ENCODE data around the gene SH3GL3. TPM values are rescaled to one million over a fixed set of nuclear protein-coding genes. Genes with fewer than 3 reads are reported as not detected.

The SH3GL3 gene
- total and polyA plus RNA-seq, 2 of the 4 experiments (the other 2 are of a cell fraction), result not detected

- H2AFZ ChIP-seq (replicated peaks; ENCODE audit: low read length, poor library complexity), result no peak overlapping the region
- H2BK120ac ChIP-seq (ENCODE audit: low read depth, low read length), result no peak overlapping the region
- H2BK15ac ChIP-seq (ENCODE audit: low read depth, low read length), result no peak overlapping the region
- no peaks in the 10 kb centered on the region; the same call in 1 of the 2 replicates for H3K9me3 ChIP-seq (ENCODE audit: control insufficient read depth, insufficient read depth, low read length)
- H3K27me3 ChIP-seq (ENCODE audit: control insufficient read depth, insufficient read depth, low read length), result no peaks in the 10 kb centered on the region
- H3K27ac ChIP-seq (ENCODE audit: insufficient read depth, low read length), result no peak overlapping the region
- no peak overlapping the region for H3K4me3 ChIP-seq (ENCODE audit: insufficient read depth, low read depth, low read length)
- ATAC-seq (ENCODE audit: low read depth) (no peak), DNase-seq (no peak)
- TF ChIP-seq CHD1 (IDR thresholded peaks at IDR 0.05; ENCODE audit: low read depth, low read length) (no peak), MAZ (IDR thresholded peaks at IDR 0.05; ENCODE audit: borderline replicate concordance, low read depth, low read length) (no peak), FOS (IDR thresholded peaks at IDR 0.05; ENCODE audit: low read depth, low read length) (no peak), USF2 (IDR thresholded peaks at IDR 0.05; ENCODE audit: low read depth, low read length) (no peak), MXI1 (IDR thresholded peaks at IDR 0.05; ENCODE audit: borderline replicate concordance, low read depth, low read length) (no peak), MAFK (IDR thresholded peaks at IDR 0.05; ENCODE audit: low read depth, low read length) (no peak), RAD21 (IDR thresholded peaks at IDR 0.05; ENCODE audit: low read length) (no peak), NFE2L2 (IDR thresholded peaks at IDR 0.05; ENCODE audit: low read depth, low read length) (no peak), BHLHE40 (IDR thresholded peaks at IDR 0.05; ENCODE audit: low read depth, low read length) (no peak), CTCF (conservative IDR thresholded peaks at IDR 0.05; ENCODE audit: low read depth, low read length) (no peak), POLR2A (IDR thresholded peaks at IDR 0.05; ENCODE audit: low read depth, low read length) (no peak), CEBPB (IDR thresholded peaks at IDR 0.05; ENCODE audit: low read depth, low read length) (no peak), RFX5 (IDR thresholded peaks at IDR 0.05; ENCODE audit: low read depth, low read length) (no peak), SMC3 (IDR thresholded peaks at IDR 0.05; ENCODE audit: low read depth, low read length) (no peak), ELK1 (IDR thresholded peaks at IDR 0.05; ENCODE audit: borderline replicate concordance, low read depth, low read length) (no peak), RCOR1 (IDR thresholded peaks at IDR 0.05; ENCODE audit: insufficient replicate concordance, low read length) (no peak)
- intact Hi-C loops (cut with micrococcal nuclease) (no loop called here), dilution Hi-C loops (cut with HindIII; ENCODE audit: low sequenced_read_pairs, unreplicated experiment) (no loop called here), in situ Hi-C loops (cut with MboI; ENCODE audit: low sequenced_read_pairs) (no loop called here)
- H3K9ac ChIP-seq (ENCODE audit: low read depth, low read length), result no peak overlapping the region
- H2AK5ac ChIP-seq (ENCODE audit: low read depth, low read length), result no peak overlapping the region
- no peak overlapping the region for H3K4me2 ChIP-seq (ENCODE audit: low read depth, low read length)
- H3K4me1 ChIP-seq (ENCODE audit: control insufficient read depth, insufficient read depth, low read length), result no peaks in the 10 kb centered on the region
- no peaks in the 10 kb centered on the region for H3K36me3 ChIP-seq (ENCODE audit: control insufficient read depth, insufficient read depth, low read length)
- H3K4ac ChIP-seq (ENCODE audit: low read depth, low read length), result no peak overlapping the region
- H3K23ac ChIP-seq (ENCODE audit: low read depth, low read length), result no peak overlapping the region
- H3K79me1 ChIP-seq (ENCODE audit: low read depth in 1 of 2, low read length in 2 of 2), result no peaks in the 10 kb centered on the region
- no peak overlapping the region for H3K14ac ChIP-seq (replicated peaks; ENCODE audit: low read depth, low read length)
- no peak overlapping the region for H2BK5ac ChIP-seq (ENCODE audit: low read depth, low read length, poor library complexity, severe bottlenecking)
- POLR2A ChIA-PET (ENCODE audit: unreplicated experiment), result no interaction called here
- H4K20me1 ChIP-seq (ENCODE audit: insufficient read depth, low read length), result no peaks in the 10 kb centered on the region
- H2BK20ac ChIP-seq (ENCODE audit: low read depth, low read length), result no peak overlapping the region
- H3K56ac ChIP-seq (ENCODE audit: extremely low read depth, insufficient read depth, low read length), result no peak overlapping the region
- H3K18ac ChIP-seq (ENCODE audit: low read depth, low read length), result no peak overlapping the region
- H2AK9ac ChIP-seq (replicated peaks; ENCODE audit: low read depth, low read length, poor library complexity), result no peak overlapping the region
- CTCF ChIA-PET, result no interaction called here
- H4K91ac ChIP-seq (ENCODE audit: insufficient read depth, low read depth, low read length), result no peak overlapping the region
- no peaks in the 10 kb centered on the region for H3K9me1 ChIP-seq (ENCODE audit: insufficient read depth, low read length)
- H4K5ac ChIP-seq (ENCODE audit: low read depth, low read length), result no peak overlapping the region
- no TSS peak for BruUV-seq (replicated peaks)
- H4K8ac ChIP-seq (ENCODE audit: low read depth in 2 of 2, low read length in 2 of 2), result no peak overlapping the region
- WGBS, 2 experiments (ENCODE audit: extremely low coverage in 2 of 2, insufficient read length in 1 of 2), result no CpG with 5 or more reads among the region's 2 CpGs
Measured at GRCh38 chr15:83598031-83598430, 150.9 kb downstream of the SH3GL3 start.
